ENCODE results near the gene TENM3.

The TENM3 gene

GRCh38 chr4:182628544-182628943 is 385.3 kb downstream of the TENM3 start:
- DNase-seq (ENCODE audit: low spot score), result no peak

GRCh38 chr4:182629096-182629495 is 385.9 kb downstream of the TENM3 start:
- DNase-seq (ENCODE audit: low spot score), result no peak

- no peak for DNase-seq (ENCODE audit: low spot score)
These were observed 397.3 kb downstream of the TENM3 start for GRCh38 chr4:182640491-182640890.

GRCh38 chr4:182640932-182641331 is 397.7 kb downstream of the TENM3 start:
- no peak for DNase-seq (ENCODE audit: low spot score)

- no peak for DNase-seq (ENCODE audit: low spot score)
These were observed 399.6 kb downstream of the TENM3 start for GRCh38 chr4:182642831-182643230.

- DNase-seq (ENCODE audit: low spot score), result no peak
These were observed 400.8 kb downstream of the TENM3 start for GRCh38 chr4:182643801-182644682.

GRCh38 chr4:182644683-182645050 is 401.5 kb downstream of the TENM3 start:
- no peak for DNase-seq (ENCODE audit: low spot score)

GRCh38 chr4:182645511-182645910 is 402.3 kb downstream of the TENM3 start:
- no peak for DNase-seq (ENCODE audit: low spot score)

- DNase-seq (ENCODE audit: low spot score), result no peak
These were observed 404.6 kb downstream of the TENM3 start for GRCh38 chr4:182647646-182648300.

GRCh38 chr4:182648766-182649165 is 405.6 kb downstream of the TENM3 start:
- DNase-seq (ENCODE audit: low spot score), result no peak

GRCh38 chr4:182649698-182650477 is 406.7 kb downstream of the TENM3 start:
- DNase-seq (ENCODE audit: low spot score), result no peak

- no peak for DNase-seq (ENCODE audit: low spot score)
These were observed 410.4 kb downstream of the TENM3 start for GRCh38 chr4:182653596-182653995.

GRCh38 chr4:182655340-182655739 is 412.1 kb downstream of the TENM3 start:
- no peak for DNase-seq (ENCODE audit: low spot score)

- no peak for DNase-seq (ENCODE audit: low spot score)
These were observed 419.3 kb downstream of the TENM3 start for GRCh38 chr4:182662551-182662950.

- no peak for DNase-seq (ENCODE audit: low spot score)
These were observed 428.0 kb downstream of the TENM3 start for GRCh38 chr4:182671231-182671630.

GRCh38 chr4:182671749-182672148 is 428.5 kb downstream of the TENM3 start:
- no peak for DNase-seq (ENCODE audit: low spot score)

GRCh38 chr4:182678590-182678989 is 435.4 kb downstream of the TENM3 start:
- no peak for DNase-seq (ENCODE audit: low spot score)

GRCh38 chr4:182679533-182679932 is 436.3 kb downstream of the TENM3 start:
- DNase-seq (ENCODE audit: low spot score), result no peak

- no peak for DNase-seq (ENCODE audit: low spot score)
These were observed 437.0 kb downstream of the TENM3 start for GRCh38 chr4:182680234-182680653.

- DNase-seq (ENCODE audit: low spot score), result no peak
These were observed 440.5 kb downstream of the TENM3 start for GRCh38 chr4:182683661-182684060.

- no peak for DNase-seq (ENCODE audit: low spot score)
These were observed 441.6 kb downstream of the TENM3 start for GRCh38 chr4:182684796-182685195.

- DNase-seq (ENCODE audit: low spot score), result no peak
These were observed 444.9 kb downstream of the TENM3 start for GRCh38 chr4:182688081-182688480.

- no peak for DNase-seq (ENCODE audit: low spot score)
These were observed 451.3 kb downstream of the TENM3 start for GRCh38 chr4:182694551-182694950.

Data from HuH-7 (cell line).